A673 (cell line): Measurements from ENCODE around the gene CFAP90.

Source experiments
- CTCF ChIP-seq: fragments of 300-800, 200-600 bp; sonication (generic); conservative IDR thresholded peaks from 2 replicates; pipeline ENCODE4 v1.5.1; 2017; ENCODE audit warnings: low read depth, mild to moderate bottlenecking, antibody characterized with exemption, low read length, moderate library complexity, mixed read lengths
- EZH2 ChIP-seq: fragments of 200-600 bp; sonication (generic); IDR thresholded peaks from 2 replicates; pipeline ENCODE4 v1.6.1; 2017; ENCODE audit warnings: borderline replicate concordance, low read depth, mild to moderate bottlenecking, mixed read lengths, antibody characterized with exemption, low read length; ENCODE audit not compliant: poor library complexity, severe bottlenecking

GRCh38 chr5:7828269-7828668 lies 22.7 kb downstream of the CFAP90 start:
- TF ChIP-seq CTCF: no peak
- TF ChIP-seq EZH2: no peak
